Measurements from ENCODE around the gene SETBP1. TPM values are rescaled to one million over a fixed set of nuclear protein-coding genes. Genes with fewer than 3 reads are reported as not detected.

SETBP1 gene
- total RNA-seq, 1 experiment from 2014 or later, result 9.6 TPM

- TF ChIP-seq, protein P1, sequence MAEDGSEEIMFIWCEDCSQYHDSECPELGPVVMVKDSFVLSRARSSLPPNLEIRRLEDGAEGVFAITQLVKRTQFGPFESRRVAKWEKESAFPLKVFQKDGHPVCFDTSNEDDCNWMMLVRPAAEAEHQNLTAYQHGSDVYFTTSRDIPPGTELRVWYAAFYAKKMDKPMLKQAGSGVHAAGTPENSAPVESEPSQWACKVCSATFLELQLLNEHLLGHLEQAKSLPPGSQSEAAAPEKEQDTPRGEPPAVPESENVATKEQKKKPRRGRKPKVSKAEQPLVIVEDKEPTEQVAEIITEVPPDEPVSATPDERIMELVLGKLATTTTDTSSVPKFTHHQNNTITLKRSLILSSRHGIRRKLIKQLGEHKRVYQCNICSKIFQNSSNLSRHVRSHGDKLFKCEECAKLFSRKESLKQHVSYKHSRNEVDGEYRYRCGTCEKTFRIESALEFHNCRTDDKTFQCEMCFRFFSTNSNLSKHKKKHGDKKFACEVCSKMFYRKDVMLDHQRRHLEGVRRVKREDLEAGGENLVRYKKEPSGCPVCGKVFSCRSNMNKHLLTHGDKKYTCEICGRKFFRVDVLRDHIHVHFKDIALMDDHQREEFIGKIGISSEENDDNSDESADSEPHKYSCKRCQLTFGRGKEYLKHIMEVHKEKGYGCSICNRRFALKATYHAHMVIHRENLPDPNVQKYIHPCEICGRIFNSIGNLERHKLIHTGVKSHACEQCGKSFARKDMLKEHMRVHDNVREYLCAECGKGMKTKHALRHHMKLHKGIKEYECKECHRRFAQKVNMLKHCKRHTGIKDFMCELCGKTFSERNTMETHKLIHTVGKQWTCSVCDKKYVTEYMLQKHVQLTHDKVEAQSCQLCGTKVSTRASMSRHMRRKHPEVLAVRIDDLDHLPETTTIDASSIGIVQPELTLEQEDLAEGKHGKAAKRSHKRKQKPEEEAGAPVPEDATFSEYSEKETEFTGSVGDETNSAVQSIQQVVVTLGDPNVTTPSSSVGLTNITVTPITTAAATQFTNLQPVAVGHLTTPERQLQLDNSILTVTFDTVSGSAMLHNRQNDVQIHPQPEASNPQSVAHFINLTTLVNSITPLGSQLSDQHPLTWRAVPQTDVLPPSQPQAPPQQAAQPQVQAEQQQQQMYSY (CRISPR knock-in tag; IDR thresholded peaks at IDR 0.05), result no peak
- TF ChIP-seq ATF6 (CRISPR knock-in tag; IDR thresholded peaks at IDR 0.05) (no peak), ZNF671 (CRISPR knock-in tag; IDR thresholded peaks at IDR 0.05) (no peak), FOXK1 (CRISPR knock-in tag; IDR thresholded peaks at IDR 0.05) (no peak), ZNF263 (CRISPR knock-in tag; IDR thresholded peaks at IDR 0.05; ENCODE audit: low read depth) (no peak), TP53 (CRISPR knock-in tag; IDR thresholded peaks at IDR 0.05) (no peak), FOXP4 (CRISPR knock-in tag; IDR thresholded peaks at IDR 0.05) (no peak), SOX15 (CRISPR knock-in tag; IDR thresholded peaks at IDR 0.05) (no peak), AFF4 (CRISPR knock-in tag; IDR thresholded peaks at IDR 0.05; ENCODE audit: borderline replicate concordance) (no peak), ELF4 (CRISPR knock-in tag; IDR thresholded peaks at IDR 0.05; ENCODE audit: low read depth) (no peak), ARID4B (CRISPR knock-in tag; IDR thresholded peaks at IDR 0.05; ENCODE audit: borderline replicate concordance) (no peak)
- TF ChIP-seq, protein P2, sequence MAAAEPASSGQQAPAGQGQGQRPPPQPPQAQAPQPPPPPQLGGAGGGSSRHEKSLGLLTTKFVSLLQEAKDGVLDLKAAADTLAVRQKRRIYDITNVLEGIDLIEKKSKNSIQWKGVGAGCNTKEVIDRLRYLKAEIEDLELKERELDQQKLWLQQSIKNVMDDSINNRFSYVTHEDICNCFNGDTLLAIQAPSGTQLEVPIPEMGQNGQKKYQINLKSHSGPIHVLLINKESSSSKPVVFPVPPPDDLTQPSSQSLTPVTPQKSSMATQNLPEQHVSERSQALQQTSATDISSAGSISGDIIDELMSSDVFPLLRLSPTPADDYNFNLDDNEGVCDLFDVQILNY (CRISPR knock-in tag; IDR thresholded peaks at IDR 0.05), result no peak
- TF ChIP-seq, protein P3, sequence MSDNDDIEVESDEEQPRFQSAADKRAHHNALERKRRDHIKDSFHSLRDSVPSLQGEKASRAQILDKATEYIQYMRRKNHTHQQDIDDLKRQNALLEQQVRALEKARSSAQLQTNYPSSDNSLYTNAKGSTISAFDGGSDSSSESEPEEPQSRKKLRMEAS (CRISPR knock-in tag; IDR thresholded peaks at IDR 0.05), result no peak
- TF ChIP-seq, protein P4, sequence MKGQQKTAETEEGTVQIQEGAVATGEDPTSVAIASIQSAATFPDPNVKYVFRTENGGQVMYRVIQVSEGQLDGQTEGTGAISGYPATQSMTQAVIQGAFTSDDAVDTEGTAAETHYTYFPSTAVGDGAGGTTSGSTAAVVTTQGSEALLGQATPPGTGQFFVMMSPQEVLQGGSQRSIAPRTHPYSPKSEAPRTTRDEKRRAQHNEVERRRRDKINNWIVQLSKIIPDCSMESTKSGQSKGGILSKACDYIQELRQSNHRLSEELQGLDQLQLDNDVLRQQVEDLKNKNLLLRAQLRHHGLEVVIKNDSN (CRISPR knock-in tag; IDR thresholded peaks at IDR 0.05), result no peak
- no peak overlapping the region for H3K27ac Mint-ChIP-seq
- H3K4me1 Mint-ChIP-seq, result peaks cover 41% of the 10 kb centered on the region
- H3K4me3 Mint-ChIP-seq, result no peak overlapping the region
- no peaks in the 10 kb centered on the region for H3K27me3 Mint-ChIP-seq (ENCODE audit: low read depth)
- CTCF ChIA-PET, result no interaction called here
- H3K9me3 Mint-ChIP-seq, result no peaks in the 10 kb centered on the region
- no peak for DNase-seq (ENCODE audit: low spot score)
- POLR2A ChIA-PET, result no interaction called here
- peaks cover 9% of the 10 kb centered on the region; the same call in 1 of the 2 replicates for H3K36me3 Mint-ChIP-seq
- no peak for ATAC-seq
Measured at GRCh38 chr18:44705075-44705675, 24.5 kb downstream of the SETBP1 start.
